ENCODE results near the gene ZNF267.
A peak's percentile ranks its signal among the peaks of the same experiment; 100 is the strongest.
"Not testable (repeated sequence)": the region's sequence is repeated elsewhere in the genome, so short reads cannot be mapped to it uniquely, and the experiment has no call there.

Gene ZNF267

DNA sequence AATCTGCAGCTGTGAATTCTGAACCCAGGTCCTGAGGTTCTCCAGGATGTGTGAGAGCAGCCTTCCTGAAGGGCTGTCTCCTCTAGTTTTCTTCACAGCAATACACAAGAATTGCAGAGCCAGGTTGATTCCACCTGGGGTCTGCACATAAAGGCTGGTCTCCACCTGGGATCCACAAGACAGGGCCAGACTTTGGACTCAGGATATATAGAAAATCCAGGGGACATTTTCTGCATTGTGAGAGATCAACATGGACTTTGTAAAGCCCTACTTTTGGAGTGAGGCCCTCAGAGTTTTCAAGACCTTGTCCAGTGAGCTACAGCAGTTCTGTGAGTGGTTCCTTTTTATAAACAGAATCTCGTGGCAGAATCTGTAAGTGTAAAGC lies 6.3 kb downstream of the ZNF267 start:
- no peaks in the 10 kb centered on the region for H3K27me3 ChIP-seq (ENCODE audit: insufficient read depth, low read length)
- H3K36me3 ChIP-seq (ENCODE audit: insufficient read depth, low read length), result peaks cover 28% of the 10 kb centered on the region
- H2AFZ ChIP-seq (ENCODE audit: low read length, unreplicated experiment), result no peak overlapping the region
- no peak overlapping the region for H3K4me3 ChIP-seq (ENCODE audit: low read depth, low read length)
- H3K4me1 ChIP-seq (ENCODE audit: control insufficient read depth, insufficient read depth, low read length, unreplicated experiment), result peaks cover 50% of the 10 kb centered on the region
- peaks cover 94% of the 10 kb centered on the region for H3K79me2 ChIP-seq (ENCODE audit: control insufficient read depth, insufficient read depth, low read length, unreplicated experiment)
- peak overlapping the region; percentile 73 for H3K27ac ChIP-seq (ENCODE audit: low read depth, low read length)

DNA sequence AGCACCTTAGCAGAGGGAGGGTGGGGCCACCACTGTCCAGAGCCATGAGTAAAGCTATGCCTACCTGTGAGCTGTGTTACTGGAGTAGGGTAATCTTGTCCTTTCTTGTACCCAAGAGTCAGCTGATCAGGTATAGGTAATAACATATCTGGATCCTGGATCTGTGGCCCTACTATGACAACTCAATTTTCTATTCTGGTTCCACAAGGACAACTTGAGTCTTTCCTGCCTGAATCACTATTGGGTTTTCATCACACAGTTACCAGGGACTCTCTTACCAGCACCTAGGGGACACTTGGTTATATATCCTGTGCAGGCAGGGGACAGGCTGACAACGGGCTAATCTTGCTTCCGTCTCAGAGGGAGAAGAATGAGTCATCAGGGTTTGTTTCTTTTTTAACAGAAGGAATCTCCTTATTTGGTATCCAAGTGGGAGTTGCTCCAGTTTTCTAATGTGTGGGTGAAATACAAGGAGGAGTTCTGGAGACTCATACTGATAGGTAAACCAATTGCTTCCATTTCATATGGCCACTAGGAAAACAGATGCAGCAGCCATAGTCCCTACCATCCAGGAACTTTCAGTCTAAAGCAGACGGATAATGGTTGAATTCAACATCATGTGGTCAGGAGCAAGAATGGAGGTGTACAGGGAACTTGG lies 6.8 kb downstream of the ZNF267 start:
- Histone ChIP-seq H3K27ac (ENCODE audit: low read depth, low read length) (peak overlapping the region; percentile 73), H3K36me3 (ENCODE audit: insufficient read depth, low read length) (peaks cover 33% of the 10 kb centered on the region), H3K4me3 (ENCODE audit: low read depth, low read length) (no peak overlapping the region), H3K79me2 (ENCODE audit: control insufficient read depth, insufficient read depth, low read length, unreplicated experiment) (peaks cover 94% of the 10 kb centered on the region), H2AFZ (ENCODE audit: low read length, unreplicated experiment) (no peak overlapping the region), H3K4me1 (ENCODE audit: control insufficient read depth, insufficient read depth, low read length, unreplicated experiment) (peaks cover 45% of the 10 kb centered on the region), H3K27me3 (ENCODE audit: insufficient read depth, low read length) (no peaks in the 10 kb centered on the region)

- H3K36me3 ChIP-seq (ENCODE audit: insufficient read depth, low read length), result peaks cover 83% of the 10 kb centered on the region
- H3K4me3 ChIP-seq (ENCODE audit: low read depth, low read length), result no peak overlapping the region
- no peak overlapping the region for H2AFZ ChIP-seq (ENCODE audit: low read length, unreplicated experiment)
- peaks cover 84% of the 10 kb centered on the region for H3K79me2 ChIP-seq (ENCODE audit: control insufficient read depth, insufficient read depth, low read length, unreplicated experiment)
- H3K4me1 ChIP-seq (ENCODE audit: control insufficient read depth, insufficient read depth, low read length, unreplicated experiment), result peaks cover under 1% of the 10 kb centered on the region
- no peak overlapping the region for H3K27ac ChIP-seq (ENCODE audit: low read depth, low read length)
- H3K27me3 ChIP-seq (ENCODE audit: insufficient read depth, low read length), result no peaks in the 10 kb centered on the region
These were observed 12.6 kb downstream of the ZNF267 start for GRCh38 chr16:31886227-31886626.

- Histone ChIP-seq H2AFZ (ENCODE audit: low read length, unreplicated experiment) (no peak overlapping the region), H3K27me3 (ENCODE audit: insufficient read depth, low read length) (no peaks in the 10 kb centered on the region), H3K79me2 (ENCODE audit: control insufficient read depth, insufficient read depth, low read length, unreplicated experiment) (peaks cover 69% of the 10 kb centered on the region), H3K4me1 (ENCODE audit: control insufficient read depth, insufficient read depth, low read length, unreplicated experiment) (no peaks in the 10 kb centered on the region), H3K27ac (ENCODE audit: low read depth, low read length) (no peak overlapping the region), H3K36me3 (ENCODE audit: insufficient read depth, low read length) (peaks cover 93% of the 10 kb centered on the region), H3K4me3 (ENCODE audit: low read depth, low read length) (no peak overlapping the region)
These were observed 15.1 kb downstream of the ZNF267 start for GRCh38 chr16:31888735-31889134.

DNA sequence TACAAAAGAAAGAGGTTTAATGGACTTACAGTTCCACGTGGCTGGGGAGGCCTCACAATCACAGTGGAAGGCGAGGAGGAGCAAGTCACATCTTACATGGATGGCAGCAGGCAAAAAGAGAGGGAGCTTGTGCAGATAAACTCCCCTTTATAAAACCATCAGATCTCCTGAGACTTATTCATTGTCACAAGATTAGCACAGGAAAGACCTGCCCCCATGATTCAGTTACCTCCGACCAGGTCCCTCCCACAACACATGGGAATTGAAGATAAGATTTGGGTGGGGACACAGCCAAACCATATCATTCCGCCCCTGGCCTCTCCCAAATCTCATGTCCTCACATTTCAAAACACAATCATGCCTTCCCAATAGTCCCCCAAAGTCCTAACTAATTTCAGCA lies 18.5 kb downstream of the ZNF267 start:
- not testable (repeated sequence) for H3K4me3 ChIP-seq (ENCODE audit: low read depth, low read length); H3K4me1 ChIP-seq (ENCODE audit: control insufficient read depth, insufficient read depth, low read length, unreplicated experiment); H2AFZ ChIP-seq (ENCODE audit: low read length, unreplicated experiment); H3K27ac ChIP-seq (ENCODE audit: low read depth, low read length); H3K27me3 ChIP-seq (ENCODE audit: insufficient read depth, low read length)
- H3K36me3 ChIP-seq (ENCODE audit: insufficient read depth, low read length), result peaks cover 93% of the 10 kb centered on the region
- peaks cover 58% of the 10 kb centered on the region for H3K79me2 ChIP-seq (ENCODE audit: control insufficient read depth, insufficient read depth, low read length, unreplicated experiment)

DNA sequence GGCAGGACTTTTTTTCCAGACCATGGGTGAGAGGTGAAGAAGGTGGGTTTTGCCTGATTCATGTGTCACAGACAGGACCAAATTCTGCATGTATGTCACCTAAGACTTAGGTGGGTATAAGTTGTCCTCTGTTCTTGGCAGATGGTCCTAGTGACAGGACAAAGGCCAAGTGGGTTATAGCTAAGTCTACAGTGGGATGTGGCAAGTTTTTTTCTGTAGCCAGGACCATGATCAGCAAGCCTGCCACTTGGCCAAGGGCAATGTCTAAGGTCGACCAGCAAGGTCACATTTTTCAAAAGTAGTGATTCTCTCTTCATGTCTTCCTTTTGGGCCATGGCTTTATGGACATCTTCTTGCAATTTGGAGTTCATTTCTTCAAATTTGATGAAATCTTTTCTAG lies 20.2 kb downstream of the ZNF267 start:
- no peaks in the 10 kb centered on the region for H3K27me3 ChIP-seq (ENCODE audit: insufficient read depth, low read length)
- H2AFZ ChIP-seq (ENCODE audit: low read length, unreplicated experiment), result no peak overlapping the region
- no peak overlapping the region for H3K27ac ChIP-seq (ENCODE audit: low read depth, low read length)
- no peak overlapping the region for H3K4me3 ChIP-seq (ENCODE audit: low read depth, low read length)
- H3K4me1 ChIP-seq (ENCODE audit: control insufficient read depth, insufficient read depth, low read length, unreplicated experiment), result no peaks in the 10 kb centered on the region
- H3K79me2 ChIP-seq (ENCODE audit: control insufficient read depth, insufficient read depth, low read length, unreplicated experiment), result peaks cover 47% of the 10 kb centered on the region
- H3K36me3 ChIP-seq (ENCODE audit: insufficient read depth, low read length), result peaks cover 93% of the 10 kb centered on the region

DNA sequence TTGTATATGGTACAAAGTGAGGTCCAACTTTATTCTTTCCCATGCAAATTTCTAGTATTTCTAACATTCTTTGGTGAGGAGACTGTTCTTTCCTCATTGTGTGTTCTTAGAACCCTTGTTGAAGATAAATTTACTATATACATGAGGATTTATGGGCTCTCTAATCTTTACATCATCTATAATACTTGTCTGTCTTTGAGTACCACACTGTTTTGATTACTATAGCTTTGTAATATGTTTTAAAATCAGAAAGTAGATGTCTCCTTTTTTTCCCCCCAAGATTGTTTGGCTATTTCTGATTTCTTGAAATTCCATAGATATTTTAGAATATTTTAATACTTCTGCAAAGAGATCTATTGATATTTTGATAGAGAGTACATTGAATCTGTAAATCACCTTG lies 23.7 kb downstream of the ZNF267 start:
- Histone ChIP-seq H3K27me3 (ENCODE audit: insufficient read depth, low read length) (no peaks in the 10 kb centered on the region), H3K79me2 (ENCODE audit: control insufficient read depth, insufficient read depth, low read length, unreplicated experiment) (peaks cover 29% of the 10 kb centered on the region), H2AFZ (ENCODE audit: low read length, unreplicated experiment) (no peak overlapping the region), H3K27ac (ENCODE audit: low read depth, low read length) (no peak overlapping the region), H3K36me3 (ENCODE audit: insufficient read depth, low read length) (peaks cover 71% of the 10 kb centered on the region), H3K4me1 (ENCODE audit: control insufficient read depth, insufficient read depth, low read length, unreplicated experiment) (no peaks in the 10 kb centered on the region), H3K4me3 (ENCODE audit: low read depth, low read length) (no peak overlapping the region)

GRCh38 chr16:31899505-31899904 lies 25.9 kb downstream of the ZNF267 start:
- H3K36me3 ChIP-seq (ENCODE audit: insufficient read depth, low read length), result peaks cover 48% of the 10 kb centered on the region
- no peak overlapping the region for H2AFZ ChIP-seq (ENCODE audit: low read length, unreplicated experiment)
- no peaks in the 10 kb centered on the region for H3K27me3 ChIP-seq (ENCODE audit: insufficient read depth, low read length)
- H3K79me2 ChIP-seq (ENCODE audit: control insufficient read depth, insufficient read depth, low read length, unreplicated experiment), result peaks cover 16% of the 10 kb centered on the region
- H3K27ac ChIP-seq (ENCODE audit: low read depth, low read length), result no peak overlapping the region
- H3K4me3 ChIP-seq (ENCODE audit: low read depth, low read length), result no peak overlapping the region
- H3K4me1 ChIP-seq (ENCODE audit: control insufficient read depth, insufficient read depth, low read length, unreplicated experiment), result no peaks in the 10 kb centered on the region

DNA sequence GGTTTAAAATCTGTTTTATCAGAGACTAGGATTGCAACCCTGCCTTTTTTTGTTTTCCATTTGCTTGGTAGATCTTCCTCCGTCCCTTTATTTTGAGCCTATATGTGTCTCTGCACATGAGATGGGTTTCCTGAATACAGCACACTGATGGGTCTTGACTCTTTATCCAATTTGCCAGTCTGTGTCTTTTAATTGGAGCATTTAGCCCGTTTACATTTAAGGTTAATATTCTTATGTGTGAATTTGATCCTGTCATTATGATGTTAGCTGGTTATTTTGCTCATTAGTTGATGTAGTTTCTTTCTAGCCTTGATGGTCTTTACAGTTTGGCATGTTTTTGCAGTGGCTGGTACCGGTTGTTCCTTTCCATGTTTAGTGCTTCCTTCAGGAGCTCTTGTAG lies 31.0 kb downstream of the ZNF267 start:
- Histone ChIP-seq H3K79me2 (ENCODE audit: control insufficient read depth, insufficient read depth, low read length, unreplicated experiment) (peaks cover 32% of the 10 kb centered on the region), H3K36me3 (ENCODE audit: insufficient read depth, low read length) (peaks cover 33% of the 10 kb centered on the region)
- H3K27ac ChIP-seq (ENCODE audit: low read depth, low read length); H3K4me1 ChIP-seq (ENCODE audit: control insufficient read depth, insufficient read depth, low read length, unreplicated experiment); H2AFZ ChIP-seq (ENCODE audit: low read length, unreplicated experiment); H3K4me3 ChIP-seq (ENCODE audit: low read depth, low read length); H3K27me3 ChIP-seq (ENCODE audit: insufficient read depth, low read length): not testable (repeated sequence)

DNA sequence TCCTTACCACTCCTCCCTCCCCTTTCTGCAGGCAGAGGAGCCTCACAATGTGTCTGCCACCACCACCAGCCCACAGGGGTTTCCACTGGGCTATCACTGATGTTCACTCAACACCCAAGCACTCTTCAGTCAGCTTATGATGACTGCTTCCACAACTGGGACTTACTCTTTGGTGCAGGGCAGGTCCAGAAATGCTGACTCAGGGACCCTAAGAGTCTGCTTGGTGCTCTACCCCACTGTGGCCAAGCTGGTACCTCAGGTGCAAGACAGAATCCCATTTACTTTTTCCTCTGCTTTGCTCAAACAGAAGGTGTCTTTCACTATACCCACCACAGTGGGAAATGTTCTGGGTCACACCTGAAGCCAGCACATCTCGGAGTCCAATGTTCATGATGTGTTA lies 40.1 kb downstream of the ZNF267 start:
- Histone ChIP-seq H3K27ac (ENCODE audit: low read depth, low read length) (no peak overlapping the region), H3K4me3 (ENCODE audit: low read depth, low read length) (no peak overlapping the region), H3K36me3 (ENCODE audit: insufficient read depth, low read length) (peaks cover 95% of the 10 kb centered on the region), H3K27me3 (ENCODE audit: insufficient read depth, low read length) (no peaks in the 10 kb centered on the region), H3K79me2 (ENCODE audit: control insufficient read depth, insufficient read depth, low read length, unreplicated experiment) (peaks cover 51% of the 10 kb centered on the region), H3K4me1 (ENCODE audit: control insufficient read depth, insufficient read depth, low read length, unreplicated experiment) (no peaks in the 10 kb centered on the region), H2AFZ (ENCODE audit: low read length, unreplicated experiment) (no peak overlapping the region)

DNA sequence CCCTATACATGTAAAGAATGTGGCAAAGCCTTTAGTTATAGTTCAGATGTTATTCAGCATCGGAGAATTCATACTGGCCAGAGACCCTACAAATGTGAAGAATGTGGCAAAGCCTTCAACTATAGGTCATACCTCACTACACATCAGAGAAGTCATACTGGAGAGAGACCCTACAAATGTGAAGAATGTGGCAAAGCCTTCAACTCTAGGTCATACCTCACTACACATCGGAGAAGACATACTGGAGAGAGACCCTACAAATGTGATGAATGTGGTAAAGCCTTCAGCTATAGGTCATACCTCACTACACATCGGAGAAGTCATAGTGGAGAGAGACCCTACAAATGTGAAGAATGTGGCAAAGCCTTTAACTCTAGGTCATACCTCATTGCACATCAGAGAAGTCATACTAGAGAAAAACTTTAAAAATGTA lies 42.5 kb downstream of the ZNF267 start:
- no peak overlapping the region for H3K4me3 ChIP-seq (ENCODE audit: low read depth, low read length)
- no peak overlapping the region for H3K27ac ChIP-seq (ENCODE audit: low read depth, low read length)
- H3K4me1 ChIP-seq (ENCODE audit: control insufficient read depth, insufficient read depth, low read length, unreplicated experiment), result no peaks in the 10 kb centered on the region
- peaks cover 30% of the 10 kb centered on the region for H3K79me2 ChIP-seq (ENCODE audit: control insufficient read depth, insufficient read depth, low read length, unreplicated experiment)
- no peak overlapping the region for H2AFZ ChIP-seq (ENCODE audit: low read length, unreplicated experiment)
- no peaks in the 10 kb centered on the region for H3K27me3 ChIP-seq (ENCODE audit: insufficient read depth, low read length)
- H3K36me3 ChIP-seq (ENCODE audit: insufficient read depth, low read length), result peaks cover 86% of the 10 kb centered on the region

Measured in ACC112 (cell line).